ENCODE results near the gene TGIF2. TPM values are rescaled to one million over a fixed set of nuclear protein-coding genes. Genes with fewer than 3 reads are reported as not detected.

Gene TGIF2
- total and polyA plus RNA-seq, 2 of the 13 experiments (the other 11 are each of a cell fraction or from before 2014, with no cell fraction given): 41.3 to 53.9 TPM

- TF ChIP-seq SOX13 (IDR thresholded peaks at IDR 0.05): no peak
- TF ChIP-seq SOX13 (CRISPR knock-in tag; conservative IDR thresholded peaks at IDR 0.05 in 1 of 2, IDR thresholded peaks at IDR 0.05 in 1 of 2): peak in 1 of 2 experiments; percentile 69; a peak in 2 of 4 replicates
- 0 out of 2 replicates have a peak, but pooled peaks have one; percentile 62 for TF ChIP-seq ATF5 (CRISPR knock-in tag; IDR thresholded peaks at IDR 0.05; ENCODE audit: low read depth)
- no peak for TF ChIP-seq SAFB2 (CRISPR knock-in tag; IDR thresholded peaks at IDR 0.05; ENCODE audit: borderline replicate concordance, low read depth)
- peak; percentile 61; the same call in 1 of the 2 replicates for TF ChIP-seq GTF2F1 (IDR thresholded peaks at IDR 0.05; ENCODE audit: low read length)
- no peak for TF ChIP-seq KDM6A (CRISPR knock-in tag; IDR thresholded peaks at IDR 0.05; ENCODE audit: low read depth)
- no peak for TF ChIP-seq DZIP1 (CRISPR knock-in tag; IDR thresholded peaks at IDR 0.05)
- TF ChIP-seq PRDM4 (CRISPR knock-in tag; IDR thresholded peaks at IDR 0.05; ENCODE audit: borderline replicate concordance): no peak
- TF ChIP-seq FOXP4 (CRISPR knock-in tag; IDR thresholded peaks at IDR 0.05): 0 out of 2 replicates have a peak, but pooled peaks have one; percentile 7
- no peak for TF ChIP-seq ZNF570 (CRISPR knock-in tag; IDR thresholded peaks at IDR 0.05; ENCODE audit: borderline replicate concordance)
- TF ChIP-seq POLR2AphosphoS2 (IDR thresholded peaks at IDR 0.05; ENCODE audit: low read depth, low read length): no peak; the same call in 1 of the 2 replicates
- no peak for TF ChIP-seq MIER2 (CRISPR knock-in tag; IDR thresholded peaks at IDR 0.05)
- no peak for TF ChIP-seq ZNF788 (CRISPR knock-in tag; IDR thresholded peaks at IDR 0.05; ENCODE audit: borderline replicate concordance)
- no peak for TF ChIP-seq SETDB1 (CRISPR knock-in tag; IDR thresholded peaks at IDR 0.05; ENCODE audit: borderline replicate concordance)
- TF ChIP-seq YEATS2 (CRISPR knock-in tag; IDR thresholded peaks at IDR 0.05; ENCODE audit: borderline replicate concordance): peak; percentile 32; the same call in 1 of the 2 replicates
- no peak for TF ChIP-seq ZNF501 (CRISPR knock-in tag; IDR thresholded peaks at IDR 0.05)
- no peak for TF ChIP-seq KLF12 (CRISPR knock-in tag; IDR thresholded peaks at IDR 0.05; ENCODE audit: borderline replicate concordance)
- no peak for TF ChIP-seq IKZF4 (CRISPR knock-in tag; IDR thresholded peaks at IDR 0.05; ENCODE audit: borderline replicate concordance, low read depth, not compliant biosample characterization)
- 0 out of 2 replicates have a peak, but pooled peaks have one; percentile 25 for TF ChIP-seq NR2F6 (IDR thresholded peaks at IDR 0.05)
- TF ChIP-seq NR2F6 (CRISPR knock-in tag; IDR thresholded peaks at IDR 0.05): no peak
- no peak for TF ChIP-seq SNRNP70 (IDR thresholded peaks at IDR 0.05; ENCODE audit: low read depth, low read length)
These were observed 33.0 kb downstream of the TGIF2 start (continued) for GRCh38 chr20:36606158-36607066.
